Prostate gland (tissue), 2 donors: ENCODE data around the gene ANO10. TPM values are rescaled to one million over a fixed set of nuclear protein-coding genes. Genes with fewer than 3 reads are reported as not detected.

Experiments
- DNase-seq: peaks from one replicate; pipeline ENCODE4 v3.0.0-alpha.2; 2019; ENCODE audit warnings: low spot score
- H3K27ac ChIP-seq, 2 donors: fragments of 200-600 bp; sonication (generic); 2 replicates each; pipeline ENCODE4 v1.5.1; 2017 to 2019
- H3K27me3 ChIP-seq: fragments of 200-600 bp; sonication (generic); replicated peaks from 2 replicates; pipeline ENCODE4 v1.5.1; 2019; ENCODE audit not compliant: insufficient read depth
- H3K36me3 ChIP-seq, 2 donors: fragments of 200-600 bp; sonication (generic); 1 replicate in 1 of 2; 2 replicates in 1 of 2; pipeline versions ENCODE4 v1.5.1 to v1.8.1; 2017 to 2019
- H3K4me1 ChIP-seq: fragments of 200-600 bp; sonication (generic); replicated peaks from 2 replicates; pipeline ENCODE4 v1.5.1; 2019
- H3K4me3 ChIP-seq, 2 donors: fragments of 200-600 bp; sonication (generic); 2 replicates each; pipeline ENCODE4 v1.5.1; 2017 to 2019
- H3K9me3 ChIP-seq: fragments of 200-600 bp; sonication (generic); 2 replicates; pipeline ENCODE4 v1.5.1; 2017
- CTCF ChIP-seq, 4 experiments: fragments of 200-600 bp in 2 of 4; fragments of 450-650 bp in 2 of 4; sonication (generic) in 2 of 4; IDR thresholded peaks; 1 replicate in 3 of 4; 2 replicates in 1 of 4; pipeline ENCODE4 v1.5.1; 2016 to 2019; ENCODE audit warnings: antibody characterized with exemption in 4 of 4, mild to moderate bottlenecking in 2 of 4, moderate library complexity in 2 of 4
- POLR2A ChIP-seq: fragments of 450-650 bp; IDR thresholded peaks from one replicate; pipeline ENCODE4 v1.6.1; 2016; ENCODE audit warnings: antibody characterized with exemption, mild to moderate bottlenecking
- POLR2AphosphoS5 ChIP-seq: sonication (generic); formaldehyde crosslinking; IDR thresholded peaks from one replicate; pipeline ENCODE4 v1.6.1; 2017; ENCODE audit warnings: antibody characterized with exemption
- WGBS: methylation state at CpG from one replicate; pipeline ENCODE4 v1.1.5; 2018; 5-methylcytosine and 5-hydroxymethylcytosine counted together
- intact Hi-C: fragments of 100-400 bp; cut with DNase I; formaldehyde crosslinking; loops from one replicate; pipeline ENCODE4 v1.14.2; 2022
- total RNA-seq, 2 donors: library from RNA; depleted of rRNA; stranded (reverse); fragments of >200 nt; gene quantifications; one replicate each; pipeline ENCODE4 v1.1.0, GENCODE V29; 2016

ANO10 gene
- total RNA-seq, 2 donors from 2014 or later: 12.4 to 17.7 TPM

GRCh38 chr3:43435706-43436105 lies 186.1 kb downstream of the ANO10 start:
- H3K4me1 ChIP-seq: no peaks in the 10 kb centered on the region
- DNase-seq: no peak
- no peaks in the 10 kb centered on the region for H3K9me3 ChIP-seq
- H3K36me3 ChIP-seq: no peaks in the 10 kb centered on the region
- H3K27ac ChIP-seq: no peak overlapping the region
- intact Hi-C loops: no loop called here
- no peak for TF ChIP-seq CTCF (IDR thresholded peaks at IDR 0.05)
- no peak for TF ChIP-seq POLR2A
- TF ChIP-seq POLR2AphosphoS5: no peak
- H3K4me3 ChIP-seq: no peak overlapping the region
- no peaks in the 10 kb centered on the region for H3K27me3 ChIP-seq

- H3K27ac ChIP-seq: no peak overlapping the region
- no peaks in the 10 kb centered on the region for H3K4me1 ChIP-seq
- H3K27me3 ChIP-seq: no peaks in the 10 kb centered on the region
- TF ChIP-seq POLR2A (no peak), CTCF (IDR thresholded peaks at IDR 0.05) (no peak), POLR2AphosphoS5 (no peak)
- H3K36me3 ChIP-seq: no peaks in the 10 kb centered on the region
- intact Hi-C loops: no loop called here
- no peak overlapping the region for H3K4me3 ChIP-seq
- no peaks in the 10 kb centered on the region for H3K9me3 ChIP-seq
- WGBS: 61% methylated on average over 2 of the region's 2 CpGs
- DNase-seq: no peak
Measured at GRCh38 chr3:43434431-43434830, 187.4 kb downstream of the ANO10 start.

GRCh38 chr3:43432462-43432861 lies 189.3 kb downstream of the ANO10 start:
- H3K27me3 ChIP-seq: no peaks in the 10 kb centered on the region
- no peaks in the 10 kb centered on the region for H3K9me3 ChIP-seq
- H3K4me3 ChIP-seq: no peak overlapping the region
- H3K4me1 ChIP-seq: no peaks in the 10 kb centered on the region
- no peak for DNase-seq
- no peaks in the 10 kb centered on the region for H3K36me3 ChIP-seq
- intact Hi-C loops: no loop called here
- no peak overlapping the region for H3K27ac ChIP-seq
- TF ChIP-seq CTCF (IDR thresholded peaks at IDR 0.05): no peak
- no peak for TF ChIP-seq POLR2A
- TF ChIP-seq POLR2AphosphoS5: no peak
- WGBS: 97% methylated on average over 2 of the region's 2 CpGs

GRCh38 chr3:43426388-43426787 lies 195.4 kb downstream of the ANO10 start:
- Histone ChIP-seq H3K27ac (no peak overlapping the region), H3K27me3 (no peaks in the 10 kb centered on the region), H3K4me3 (no peak overlapping the region), H3K9me3 (no peaks in the 10 kb centered on the region), H3K36me3 (no peaks in the 10 kb centered on the region), H3K4me1 (peaks cover 5% of the 10 kb centered on the region)
- TF ChIP-seq POLR2AphosphoS5: no peak
- no peak for DNase-seq
- intact Hi-C loops: no loop called here
- WGBS: 77% methylated on average over 1 of the region's 1 CpG

GRCh38 chr3:43425829-43426228 lies 196.0 kb downstream of the ANO10 start:
- DNase-seq: no peak
- Histone ChIP-seq H3K36me3 (no peaks in the 10 kb centered on the region), H3K9me3 (no peaks in the 10 kb centered on the region), H3K27ac (no peak overlapping the region), H3K4me1 (peaks cover 5% of the 10 kb centered on the region), H3K4me3 (no peak overlapping the region), H3K27me3 (no peaks in the 10 kb centered on the region)
- TF ChIP-seq POLR2A (no peak), POLR2AphosphoS5 (no peak), CTCF (IDR thresholded peaks at IDR 0.05) (no peak)
- 93% methylated on average over 4 of the region's 4 CpGs for WGBS
- intact Hi-C loops: no loop called here
